Effector CD8-positive, alpha-beta T cell (primary cell): ENCODE measurements around the gene GADD45G.

Experiments
- DNase-seq: peaks from one replicate; lab custom pipeline; 2025; lab: John Stamatoyannopoulos, UW

GADD45G gene

GRCh38 chr9:89654025-89654662, 49.3 kb downstream of the GADD45G start:
- DNase-seq: no peak

- DNase-seq: no peak
Observed at GRCh38 chr9:89655056-89655989, 50.5 kb downstream of the GADD45G start.
